Retinal pigment epithelial cell (primary cell): ENCODE measurements around the gene BOC.

Experiments
- DNase-seq: peaks from one replicate; pipeline ENCODE4 v3.0.0-alpha.2; 2010; ENCODE audit warnings: low read depth
- H3K4me3 ChIP-seq: 2 replicates; pipeline ENCODE4 v1.5.1; 2011; ENCODE audit warnings: mild to moderate bottlenecking, low read length, control low read depth, moderate library complexity
- CTCF ChIP-seq: conservative IDR thresholded peaks from 2 replicates; pipeline ENCODE4 v1.5.1; 2011; ENCODE audit warnings: low read depth, low read length, control low read depth, inconsistent platforms

BOC gene

GRCh38 chr3:113255854-113256615 lies 44.7 kb downstream of the BOC start:
- H3K4me3 ChIP-seq: no peak overlapping the region
- DNase-seq: no peak
- TF ChIP-seq CTCF: no peak

GRCh38 chr3:113258361-113258760 lies 47.0 kb downstream of the BOC start:
- DNase-seq: no peak
- no peak overlapping the region for H3K4me3 ChIP-seq
- TF ChIP-seq CTCF: no peak

- TF ChIP-seq CTCF: no peak
- DNase-seq: no peak
- no peak overlapping the region for H3K4me3 ChIP-seq
Observed at GRCh38 chr3:113259196-113259595, 47.8 kb downstream of the BOC start.

GRCh38 chr3:113261063-113261625 lies 49.8 kb downstream of the BOC start:
- H3K4me3 ChIP-seq: no peak overlapping the region
- TF ChIP-seq CTCF: no peak
- no peak for DNase-seq

- no peak for DNase-seq
- no peak overlapping the region for H3K4me3 ChIP-seq
- no peak for TF ChIP-seq CTCF
Observed at GRCh38 chr3:113261626-113262303, 50.4 kb downstream of the BOC start.

GRCh38 chr3:113262304-113262665 lies 50.9 kb downstream of the BOC start:
- no peak for TF ChIP-seq CTCF
- no peak for DNase-seq
- no peak overlapping the region for H3K4me3 ChIP-seq
